Kidney tubule cell (primary cell): Measurements from ENCODE around the gene DHCR24.
A peak's percentile ranks its signal among the peaks of the same experiment; 100 is the strongest.

Source experiments
- DNase-seq: peaks from one replicate; pipeline ENCODE4 v3.0.0-alpha.2; 2018; ENCODE audit warnings: low spot score

Gene DHCR24

DNA sequence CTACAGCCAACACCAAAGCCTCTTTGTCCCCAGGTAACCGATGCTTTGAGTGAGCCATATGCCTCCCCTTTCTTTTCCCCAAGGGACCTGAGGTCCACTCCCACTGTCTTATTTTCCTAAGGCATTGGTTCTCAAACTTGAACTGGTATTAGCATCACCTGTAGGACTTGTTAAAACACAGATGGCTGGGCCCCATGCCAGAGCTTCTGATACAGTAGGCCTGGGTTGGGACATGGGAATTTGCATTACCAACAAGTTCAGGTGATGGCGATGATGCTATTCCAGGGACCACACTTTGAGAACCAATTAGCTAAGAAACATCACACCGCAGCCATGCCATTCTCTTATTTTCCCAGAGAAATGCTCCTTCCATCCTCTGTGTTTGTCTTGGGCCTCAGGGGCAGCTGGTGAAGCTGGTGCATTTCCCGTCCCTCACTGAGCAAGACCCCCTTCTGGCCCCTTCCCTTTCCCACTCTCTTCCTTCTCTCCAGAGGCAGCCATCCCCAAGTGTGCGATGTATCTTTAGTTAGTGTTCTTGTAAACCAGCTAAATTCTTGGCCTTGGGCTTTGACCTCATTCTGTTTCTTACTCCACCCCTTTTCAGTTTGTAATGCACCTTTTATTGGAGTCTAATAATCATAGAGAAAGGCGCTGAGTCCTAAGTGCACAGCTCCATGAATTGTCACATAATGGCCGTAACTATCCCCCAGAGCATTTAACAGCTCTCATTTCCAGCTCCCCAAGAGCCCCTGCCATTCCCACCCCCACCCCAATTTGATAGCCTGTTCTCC lies 71.7 kb downstream of the DHCR24 start:
- no peak for DNase-seq

DNA sequence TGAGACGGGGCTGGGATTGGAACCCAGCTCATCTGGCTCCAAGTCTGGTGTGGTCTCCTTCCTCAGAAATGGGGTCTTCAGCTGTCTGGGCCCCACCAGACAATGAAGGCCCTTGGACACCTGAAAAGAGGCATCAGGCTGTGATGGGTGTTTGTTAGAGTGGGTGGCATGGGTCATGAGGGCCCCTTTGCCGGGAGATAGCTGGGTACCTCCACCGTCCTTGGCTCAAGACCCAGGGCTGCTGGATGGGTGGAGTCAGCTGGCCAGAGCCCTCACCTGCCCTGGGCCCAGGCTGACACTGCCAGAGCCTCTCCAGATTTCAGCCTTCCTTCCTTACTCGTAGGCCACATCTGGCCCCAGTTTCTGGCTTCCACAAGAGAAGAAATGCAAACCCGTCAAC lies 72.4 kb downstream of the DHCR24 start:
- no peak for DNase-seq

DNA sequence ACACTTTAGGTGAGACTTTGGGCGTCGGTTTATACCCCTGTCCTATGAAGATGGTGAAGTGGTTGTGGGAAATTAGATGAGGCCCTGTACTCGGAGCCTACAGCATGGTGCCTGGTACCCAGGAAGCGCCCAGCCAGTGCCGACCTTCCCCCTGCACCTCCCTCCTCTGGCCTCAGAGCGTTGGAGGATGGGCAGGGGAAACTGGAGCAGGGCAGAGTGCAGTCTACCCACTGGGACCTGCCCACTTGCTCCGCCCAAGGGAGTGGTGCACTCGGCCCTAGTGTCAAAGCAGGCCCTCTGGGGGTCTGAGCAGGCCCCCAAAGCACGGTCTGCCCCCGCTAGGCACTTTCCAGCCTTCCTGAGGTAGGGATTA lies 72.9 kb downstream of the DHCR24 start:
- no peak for DNase-seq

DNA sequence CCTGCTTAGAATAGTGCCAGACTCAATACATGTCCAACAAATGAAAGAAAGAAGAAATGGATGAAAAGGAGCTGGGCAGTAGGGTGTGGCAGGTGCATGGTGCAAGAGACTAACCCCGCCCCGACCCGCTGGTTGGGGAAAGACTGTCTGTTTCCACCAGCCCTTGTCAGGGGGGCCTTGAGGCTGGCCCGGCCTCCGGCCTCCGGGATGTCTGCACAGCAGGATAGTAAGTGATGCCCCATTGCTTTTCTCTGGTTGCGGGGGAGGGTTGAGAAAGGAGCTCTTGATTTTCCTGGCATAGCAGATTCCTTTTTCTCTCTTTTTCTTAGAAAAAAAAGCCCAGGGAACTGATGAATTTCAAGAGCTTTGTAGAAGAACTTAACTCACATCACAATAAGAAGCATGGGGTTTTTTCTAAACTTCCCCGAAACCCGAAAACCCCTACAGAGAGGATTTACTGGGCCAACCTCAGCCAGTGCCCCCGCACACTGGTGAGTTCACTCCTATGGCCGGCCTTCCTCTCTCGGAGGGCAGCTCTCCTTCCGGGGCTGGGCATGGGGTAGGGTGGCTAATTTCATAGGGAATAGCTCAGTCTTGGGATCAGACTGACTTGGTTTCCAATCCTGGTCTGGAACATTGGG lies 73.4 kb downstream of the DHCR24 start:
- DNase-seq: no peak

DNA sequence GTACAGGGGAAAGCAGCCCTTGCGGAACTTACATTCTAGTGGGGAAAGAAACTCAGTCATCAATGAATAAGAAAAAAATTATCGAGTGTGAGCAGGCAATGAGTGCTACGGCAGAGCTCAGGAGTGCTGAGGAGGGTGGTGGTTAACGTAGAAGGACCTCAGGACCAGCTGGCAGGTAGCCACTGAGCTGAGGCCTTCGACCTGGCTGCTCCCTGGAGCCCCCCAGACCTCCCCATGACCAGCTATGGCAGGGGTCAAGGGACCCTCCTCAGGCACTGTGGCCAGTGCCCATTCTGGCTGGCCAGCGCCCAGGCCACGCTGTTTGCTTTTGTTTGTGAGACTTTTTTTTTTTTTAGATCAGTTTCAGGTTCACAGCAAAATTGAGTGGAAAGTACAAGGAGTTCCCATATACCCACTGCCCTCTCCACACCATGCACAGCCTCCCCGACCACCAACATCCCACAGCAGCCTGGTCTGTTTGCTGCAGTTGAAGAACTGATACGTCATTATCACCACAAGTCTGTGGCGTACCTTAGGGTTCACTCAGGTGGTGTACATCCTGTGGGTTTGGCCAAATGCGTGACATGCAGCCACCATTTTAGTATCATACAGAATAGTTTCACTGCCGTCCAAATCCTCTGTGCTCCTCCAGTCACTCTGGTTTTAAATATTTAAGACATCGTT lies 74.1 kb downstream of the DHCR24 start:
- no peak for DNase-seq

DNA sequence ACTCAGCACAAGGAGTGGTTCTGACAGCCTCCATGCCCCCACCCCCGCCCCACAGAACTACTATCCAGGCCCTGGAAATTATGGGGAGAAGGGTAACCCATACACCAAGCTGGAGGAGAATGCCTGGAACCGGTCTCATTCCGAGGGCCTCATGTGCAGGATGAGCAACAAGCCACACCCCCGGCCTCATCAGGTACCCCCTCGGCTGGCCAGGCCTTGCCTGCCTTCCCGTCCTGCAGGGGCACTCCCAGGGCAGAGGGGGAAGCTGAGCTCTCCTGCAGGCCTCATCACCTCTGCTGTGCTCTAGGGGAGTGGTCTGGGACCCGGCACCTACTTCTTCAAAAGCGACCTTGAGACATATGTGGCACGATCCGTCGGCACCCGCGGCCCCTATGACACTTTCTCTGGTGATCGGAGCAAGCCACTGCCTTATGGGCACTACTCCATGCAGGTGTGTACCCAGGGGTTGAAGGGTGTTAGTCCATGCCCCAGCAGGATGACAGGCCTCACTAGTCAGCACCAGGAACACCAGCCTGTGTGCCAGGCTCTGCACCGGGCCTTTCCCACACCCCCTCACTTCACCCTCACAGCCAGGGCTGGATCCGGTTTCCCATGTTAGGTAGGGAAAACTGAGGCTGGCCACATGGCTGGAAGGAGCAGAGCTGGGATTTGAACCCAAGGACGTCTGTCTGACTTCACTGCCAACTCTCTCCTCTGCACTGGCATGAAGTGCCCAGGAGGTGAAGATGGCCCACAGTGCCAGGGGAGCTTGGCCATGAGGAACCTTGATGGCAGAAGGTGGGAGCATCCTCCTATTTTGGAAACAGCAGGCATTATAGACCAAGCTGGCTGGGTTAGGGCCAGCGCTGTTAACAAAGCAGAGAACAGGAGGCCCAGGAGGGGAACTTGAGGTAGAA lies 75.0 kb downstream of the DHCR24 start:
- DNase-seq: no peak

DNA sequence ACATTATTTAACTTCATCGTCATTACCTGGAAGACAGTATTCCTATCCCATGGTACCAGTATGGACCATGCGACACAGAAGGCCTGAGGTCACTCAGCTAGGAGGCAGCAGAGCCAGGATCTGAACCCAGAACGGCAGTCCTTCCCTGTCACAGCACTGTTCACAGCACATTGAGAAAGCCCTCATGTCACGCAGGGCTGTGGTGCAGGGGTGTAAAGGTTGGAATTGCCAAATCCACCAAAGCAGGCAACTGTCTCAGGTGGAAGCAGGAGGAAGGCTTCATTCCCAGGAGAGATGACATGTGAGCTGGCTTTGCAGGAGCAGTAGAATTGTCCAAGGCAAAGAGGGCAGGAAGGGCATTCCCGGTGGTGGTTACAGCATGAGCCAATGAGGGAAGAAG lies 75.9 kb downstream of the DHCR24 start:
- no peak for DNase-seq

DNA sequence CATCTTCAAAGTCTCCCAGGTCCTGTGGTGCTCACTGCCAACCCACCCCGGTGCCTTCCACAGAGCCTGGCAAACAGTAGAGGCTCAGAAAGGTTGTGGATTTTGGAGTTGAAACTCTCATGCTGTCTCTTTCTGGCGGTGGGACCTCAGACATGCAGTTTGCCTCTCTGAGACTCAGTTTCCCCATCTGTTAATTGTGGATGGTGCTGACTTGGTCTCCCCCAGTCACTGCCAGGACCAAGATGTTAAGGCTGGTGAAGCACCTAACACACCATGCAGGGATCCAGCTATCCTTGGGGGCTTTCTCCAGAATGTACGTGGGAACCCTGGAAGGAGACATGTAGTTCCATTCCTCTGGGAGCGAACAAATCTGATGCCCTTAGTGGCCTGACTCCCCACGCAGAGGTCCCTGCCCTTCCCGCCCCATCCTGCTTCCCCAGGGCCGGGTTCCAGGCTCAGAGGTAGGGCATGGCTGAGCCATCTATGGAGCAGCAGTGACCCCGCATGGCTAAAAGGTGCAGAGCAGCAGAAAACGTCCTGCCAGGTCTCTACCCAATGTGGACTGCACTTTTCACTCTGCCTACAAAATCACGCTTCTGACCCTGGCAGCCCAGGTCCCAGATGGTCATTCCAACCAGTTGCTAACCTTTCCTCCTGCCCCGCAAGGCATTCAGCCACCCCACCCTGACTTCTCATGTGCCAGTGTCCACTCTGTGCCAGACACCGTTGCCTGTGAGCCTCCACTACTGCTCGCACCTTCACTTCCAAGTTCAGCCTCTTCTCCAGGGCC lies 76.6 kb downstream of the DHCR24 start:
- DNase-seq: peak; percentile 72

DNA sequence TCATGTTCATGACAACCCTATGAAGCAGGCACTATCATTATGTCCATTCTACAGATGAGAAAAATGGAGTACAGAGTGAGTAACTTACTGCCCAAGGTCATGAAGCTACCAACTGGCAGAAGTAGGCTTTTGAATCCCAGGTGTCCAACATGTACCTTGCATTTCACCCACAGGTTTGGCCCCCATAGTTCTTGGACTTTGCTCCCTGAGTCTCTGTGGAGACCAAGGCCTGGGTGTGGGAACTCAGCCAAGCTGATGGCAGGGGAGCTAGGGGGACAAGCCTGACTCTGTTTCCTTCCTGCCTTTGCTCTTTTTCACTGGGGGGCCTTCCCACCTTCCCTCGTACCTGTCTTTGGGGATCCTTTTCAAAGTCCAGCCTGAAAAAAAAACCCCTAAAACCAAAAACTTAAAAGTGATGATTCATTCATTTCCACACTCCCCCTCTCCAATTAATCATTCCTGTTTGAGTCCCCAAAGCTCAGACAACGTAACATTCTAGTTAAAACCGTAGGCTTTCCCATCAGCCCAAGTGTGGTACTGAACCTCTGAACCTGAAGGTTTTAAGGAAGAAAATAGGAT lies 77.4 kb downstream of the DHCR24 start:
- no peak for DNase-seq

DNA sequence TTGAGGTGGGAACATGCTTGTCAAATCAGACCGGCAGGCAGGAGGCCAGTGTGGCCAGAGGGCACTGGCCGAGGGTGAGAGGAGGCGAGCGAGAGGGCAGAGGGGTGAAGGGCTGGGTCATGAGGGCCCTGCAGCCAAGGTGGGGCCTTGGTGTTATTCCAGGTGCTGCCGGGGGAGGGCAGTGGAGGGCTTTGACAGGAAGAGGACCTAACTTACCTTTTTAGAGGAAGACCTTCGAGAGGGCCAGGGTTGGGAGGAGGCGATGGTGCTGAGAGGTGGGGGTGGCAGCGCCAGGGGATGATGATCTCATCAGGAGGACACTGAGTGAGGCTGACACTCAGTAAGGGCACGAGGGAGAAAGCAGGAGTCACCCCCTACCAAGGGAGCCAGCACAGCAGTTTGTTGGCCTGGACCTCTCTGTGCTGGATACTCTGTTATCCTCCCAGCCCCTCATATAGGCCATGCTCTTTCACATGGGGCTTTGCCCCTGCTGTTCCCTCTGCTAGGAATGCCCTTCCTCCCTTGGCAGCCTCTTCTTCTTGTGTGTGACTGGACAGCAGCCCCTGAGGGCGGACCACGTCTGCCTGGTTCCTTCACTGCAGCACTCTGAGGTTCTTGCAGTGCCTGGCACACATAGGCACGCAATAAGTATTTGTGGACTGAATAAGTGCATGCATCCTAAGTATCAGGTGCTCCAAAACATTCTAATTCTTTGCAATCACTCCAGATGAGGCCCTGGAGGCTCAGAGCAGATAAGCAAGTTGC lies 78.4 kb downstream of the DHCR24 start:
- DNase-seq: no peak

DNA sequence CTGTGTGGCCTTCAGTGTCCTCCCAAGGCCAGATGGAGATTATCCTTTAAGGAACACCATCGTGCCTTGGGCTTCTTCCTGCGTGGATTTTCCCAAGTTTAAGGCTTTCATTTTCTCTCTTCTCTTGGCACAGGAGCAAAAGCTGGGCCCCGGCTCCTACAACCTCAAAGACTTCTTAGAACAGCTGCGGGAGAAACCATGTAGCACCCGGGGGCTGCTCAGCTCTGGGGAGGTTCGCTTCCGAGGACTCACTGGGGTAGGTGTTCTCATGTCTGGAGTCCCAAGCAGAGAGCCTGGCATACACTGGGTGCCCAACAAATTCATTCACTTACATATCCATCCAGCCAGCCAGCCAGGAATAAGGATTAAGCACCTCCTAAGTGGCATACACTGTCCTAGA lies 79.2 kb downstream of the DHCR24 start:
- DNase-seq: no peak

DNA sequence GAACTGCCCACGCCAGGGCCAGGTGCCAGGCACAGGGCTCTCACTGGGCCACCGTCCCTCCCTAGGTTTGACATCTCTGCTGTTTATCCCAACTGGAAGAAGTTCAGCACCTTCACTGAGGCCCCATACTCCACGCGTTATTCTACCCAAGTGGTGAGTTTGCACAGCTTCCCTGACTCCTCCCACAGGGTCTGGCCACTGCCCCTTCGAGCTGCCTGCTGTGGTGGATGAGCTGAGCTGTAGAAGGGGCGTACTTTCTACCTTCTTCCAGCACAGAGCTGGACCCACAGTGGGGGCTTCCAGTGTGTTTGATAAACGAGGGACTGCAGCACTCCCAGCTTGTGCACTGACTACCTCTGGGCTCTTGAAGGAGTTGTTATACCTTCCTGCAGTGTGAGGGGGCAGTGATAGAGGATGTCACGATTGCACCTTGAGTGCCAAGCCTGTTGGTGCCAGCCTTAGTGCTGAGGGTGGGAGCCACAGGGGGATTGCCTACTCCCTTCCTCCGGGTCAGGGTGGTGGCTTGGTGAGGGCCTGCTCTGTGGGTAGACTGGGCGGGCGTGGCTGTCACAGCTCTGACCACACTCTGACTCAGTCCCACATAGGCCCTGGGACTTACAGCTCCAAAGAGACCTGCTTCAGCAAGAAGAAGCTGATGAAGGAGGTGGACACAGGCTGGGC lies 79.9 kb downstream of the DHCR24 start:
- DNase-seq: peak; percentile 55

DNA sequence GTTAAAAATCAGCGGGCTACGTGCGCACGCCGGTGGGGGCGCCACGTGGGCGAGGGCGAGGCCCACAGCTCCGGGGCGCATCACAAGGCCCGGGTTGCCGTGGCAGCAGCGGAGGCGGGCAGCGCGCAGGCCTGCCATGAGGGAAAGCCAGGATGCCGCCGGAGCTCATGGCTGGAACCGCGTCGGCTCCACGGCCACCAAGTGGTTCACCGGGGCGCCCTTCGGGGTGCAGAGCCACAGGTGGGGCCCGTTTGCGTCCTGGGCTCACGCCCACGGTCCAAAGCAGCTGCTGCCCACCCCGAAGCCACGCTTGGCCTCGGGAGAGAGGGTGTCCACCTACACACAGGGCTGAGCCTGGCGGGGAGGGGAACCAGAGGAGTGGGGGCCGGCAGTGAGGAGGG lies 81.0 kb downstream of the DHCR24 start:
- DNase-seq: no peak

DNA sequence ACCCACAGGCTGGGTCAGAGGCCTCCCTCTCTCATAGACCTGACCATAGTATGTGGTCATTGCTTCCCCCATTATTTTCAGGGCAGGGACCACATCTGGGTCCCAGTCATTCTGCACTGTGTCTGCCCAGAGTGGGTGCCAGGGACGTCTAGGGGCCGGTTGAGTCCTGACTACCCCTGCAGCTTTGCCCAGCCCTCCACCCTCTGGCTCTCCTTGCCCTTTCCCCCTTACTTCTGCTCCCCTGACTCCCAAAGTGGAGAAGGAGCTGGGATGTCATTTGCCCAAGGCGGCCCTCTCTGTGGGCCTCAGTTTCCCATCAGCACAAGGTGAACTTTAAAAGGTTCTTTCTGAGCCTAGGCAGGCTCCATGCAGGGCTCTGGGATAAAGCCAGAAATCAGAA lies 81.5 kb downstream of the DHCR24 start:
- DNase-seq: no peak

DNA sequence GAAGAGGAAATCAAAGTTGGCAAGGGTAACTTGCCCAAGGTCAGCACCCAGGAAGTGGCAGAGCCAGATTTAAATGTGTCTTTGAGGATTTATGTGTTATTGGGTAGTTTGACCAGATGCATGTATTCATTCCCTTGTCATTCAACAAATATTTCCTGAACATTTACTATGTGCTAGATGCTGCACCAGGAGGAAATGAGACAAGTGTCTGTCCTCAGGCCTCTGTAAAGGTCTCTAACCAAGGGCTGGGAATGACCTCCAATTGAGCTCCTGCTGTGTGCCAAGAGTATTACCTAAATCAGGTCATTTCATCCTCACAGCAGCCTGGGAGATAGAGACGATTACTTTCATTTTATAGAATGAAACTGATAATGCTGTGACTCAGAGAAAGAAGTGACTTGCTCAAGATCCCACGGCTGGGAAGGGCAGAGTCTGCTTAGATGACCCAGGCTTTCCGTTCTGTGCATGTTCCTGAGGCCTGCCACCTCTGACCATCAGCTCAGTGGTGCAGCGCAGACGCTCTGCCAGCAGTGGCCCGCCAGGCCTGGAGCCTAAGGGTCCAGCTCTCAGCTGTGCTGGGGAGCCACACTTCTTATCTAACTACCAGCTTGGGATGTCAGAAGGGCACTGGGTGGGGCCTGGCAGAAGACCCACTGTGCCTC lies 82.4 kb downstream of the DHCR24 start:
- peak; percentile 57 for DNase-seq

DNA sequence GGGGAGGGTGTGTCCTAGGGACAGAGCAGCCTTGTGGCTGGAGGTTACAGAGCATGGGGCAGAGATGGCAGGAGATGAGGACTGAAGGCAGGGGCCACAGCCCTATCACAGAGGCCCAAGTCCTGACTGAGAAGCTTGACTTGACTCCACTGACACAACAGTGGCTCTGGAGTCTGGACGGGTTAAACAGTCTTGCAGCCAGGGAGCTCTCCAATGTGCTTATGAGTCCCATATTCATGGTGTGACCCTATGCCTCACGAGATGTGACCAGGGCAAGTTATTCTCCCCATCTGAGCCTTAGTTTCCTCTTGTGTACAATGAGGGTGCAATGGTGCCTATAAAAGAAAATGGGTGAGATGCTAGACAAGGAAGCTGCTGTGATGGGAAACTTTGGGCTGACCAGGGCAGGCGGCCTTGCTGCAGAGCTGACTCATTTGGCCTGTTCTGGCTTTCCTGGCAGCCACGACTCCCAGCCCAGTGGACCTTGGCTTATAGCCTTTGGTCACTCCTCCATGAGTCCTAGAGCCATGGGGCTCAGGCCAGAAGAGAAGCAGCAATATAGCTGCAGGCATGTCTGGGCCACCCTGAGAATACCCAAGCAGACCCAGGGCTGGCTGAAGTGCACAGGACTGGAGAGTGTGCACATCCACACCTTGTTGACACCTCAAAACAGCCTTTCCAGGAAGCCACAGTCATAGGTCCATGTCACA lies 83.1 kb downstream of the DHCR24 start:
- DNase-seq: peak; percentile 76

DNA sequence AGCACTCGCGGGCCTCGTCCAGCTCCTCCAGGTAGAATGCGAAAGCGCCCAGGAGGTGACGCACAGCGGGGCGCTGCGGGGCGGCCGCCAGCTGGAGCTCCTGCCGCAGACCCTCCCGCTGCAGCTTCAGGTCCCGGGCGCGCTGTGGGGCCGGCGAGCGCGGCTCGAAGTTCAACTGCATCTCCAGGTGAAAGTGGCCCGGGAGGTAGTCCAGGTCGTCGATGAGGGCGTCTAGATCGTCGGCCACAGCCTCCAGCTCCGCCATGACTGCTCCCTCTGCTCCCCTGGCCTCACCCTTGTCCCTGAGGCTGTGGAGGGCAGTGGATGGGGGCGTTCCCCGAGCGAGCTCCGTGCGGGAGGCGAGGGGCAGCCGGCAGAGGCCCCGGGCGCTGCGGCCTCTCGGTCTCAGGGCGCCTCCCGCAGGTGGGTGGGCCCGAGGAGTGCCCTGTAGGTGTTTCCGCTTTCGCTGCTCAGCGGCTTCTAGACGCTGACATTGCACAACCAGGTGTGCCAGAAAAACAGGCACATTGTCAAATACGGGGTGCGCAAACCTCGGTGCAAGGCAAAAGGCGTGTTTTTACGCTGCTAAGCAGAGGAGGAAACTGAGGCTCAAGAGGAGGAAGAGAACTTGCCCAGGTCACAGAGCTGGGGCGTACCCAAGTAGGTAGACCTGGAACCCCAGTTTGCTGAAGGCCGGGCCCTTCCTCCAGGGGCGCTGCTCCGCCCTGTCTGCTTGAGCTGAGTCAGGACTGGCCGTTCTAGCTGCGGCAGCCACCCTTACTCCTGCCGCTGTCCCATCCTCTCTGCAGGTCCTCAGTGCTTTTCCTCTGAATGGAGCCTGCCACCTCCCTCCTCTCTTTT lies 85.9 kb downstream of the DHCR24 start, which contains the start of gene TTC22:
Gene TTC22 (minus strand): TSS at position 425 of the 861 bp plus-strand sequence. CDS start 160 bp downstream, at position 265.
- peak; percentile 77 for DNase-seq
